GM19239 (cell line): Measurements from ENCODE around the gene DGKI.
"Not testable (repeated sequence)": the region's sequence is repeated elsewhere in the genome, so short reads cannot be mapped to it uniquely, and the experiment has no call there.

ENCODE experiments used
- DNase-seq: peaks from one replicate; pipeline ENCODE4 v3.0.0; 2011; ENCODE audit warnings: low spot score; ENCODE audit not compliant: insufficient read length
- FAIRE-seq: peaks from 2 replicates; lab custom pipeline; 2011; peaks lifted over from hg19 to GRCh38; lab: Jason Lieb, UNC

The DGKI gene

DNA sequence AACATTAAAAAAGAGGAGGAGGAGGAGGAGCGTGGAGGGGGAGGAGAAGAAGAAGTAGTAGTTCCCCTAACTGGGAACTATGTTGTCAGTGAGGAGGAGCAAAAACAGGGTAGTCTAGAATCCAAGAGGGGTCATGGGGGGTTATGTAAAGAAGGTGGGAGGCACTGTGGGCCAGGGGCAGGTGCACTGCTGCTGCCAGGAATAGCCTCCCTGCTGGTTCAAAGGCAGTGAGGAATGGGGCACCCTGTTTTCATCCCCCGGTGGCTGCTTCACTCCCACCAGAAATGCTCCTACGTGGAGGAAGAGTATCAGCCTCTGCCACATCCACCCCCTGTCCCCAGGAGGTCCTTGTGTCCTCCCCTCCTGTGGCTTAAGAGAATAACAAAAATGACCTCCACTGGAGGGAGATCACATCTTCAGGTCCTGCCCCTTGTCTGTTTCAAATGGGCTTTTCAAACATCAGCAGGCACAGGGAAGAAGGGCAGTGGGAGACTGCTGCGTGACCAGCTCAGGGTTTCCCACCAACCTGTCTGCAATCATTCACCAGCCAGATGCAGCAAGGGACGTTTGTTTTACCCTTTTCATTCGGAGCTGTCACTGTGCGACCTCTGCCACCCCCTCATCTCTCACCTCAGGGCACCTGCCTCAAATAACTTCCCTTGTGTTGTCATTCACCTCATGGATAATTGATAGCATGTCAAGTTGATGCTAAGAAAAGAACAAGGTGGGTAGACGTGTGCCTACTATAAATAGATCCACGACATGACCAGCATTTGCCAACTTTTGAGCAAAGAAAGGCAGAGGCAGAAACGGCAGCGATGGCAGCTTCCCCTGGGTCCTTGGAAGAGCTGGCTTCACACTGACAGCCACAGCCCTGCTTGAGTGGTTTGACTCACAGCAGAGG lies 92.6 kb downstream of the DGKI start:
- no peak for FAIRE-seq

DNA sequence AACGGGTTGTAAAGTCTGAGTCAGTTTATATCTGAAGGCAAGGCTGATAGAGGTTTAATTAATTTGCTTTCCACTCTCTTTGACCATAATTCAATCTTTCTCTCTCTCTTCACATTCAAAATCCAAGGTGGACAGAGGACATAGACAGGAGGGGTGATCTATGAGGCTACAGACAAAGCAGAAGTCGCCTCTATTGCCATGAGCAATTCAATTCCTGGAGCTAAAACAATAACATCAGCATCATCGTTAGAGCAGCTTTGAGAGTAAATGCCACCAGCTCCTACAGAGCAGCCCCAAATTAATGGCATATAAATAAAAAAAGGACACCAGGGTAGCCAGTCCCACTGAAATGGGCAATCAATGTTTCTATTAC lies 93.2 kb downstream of the DGKI start:
- DNase-seq = no peak

More for the DNA sequence above, 92.6 kb downstream of the DGKI start:
- no peak for DNase-seq

DNA sequence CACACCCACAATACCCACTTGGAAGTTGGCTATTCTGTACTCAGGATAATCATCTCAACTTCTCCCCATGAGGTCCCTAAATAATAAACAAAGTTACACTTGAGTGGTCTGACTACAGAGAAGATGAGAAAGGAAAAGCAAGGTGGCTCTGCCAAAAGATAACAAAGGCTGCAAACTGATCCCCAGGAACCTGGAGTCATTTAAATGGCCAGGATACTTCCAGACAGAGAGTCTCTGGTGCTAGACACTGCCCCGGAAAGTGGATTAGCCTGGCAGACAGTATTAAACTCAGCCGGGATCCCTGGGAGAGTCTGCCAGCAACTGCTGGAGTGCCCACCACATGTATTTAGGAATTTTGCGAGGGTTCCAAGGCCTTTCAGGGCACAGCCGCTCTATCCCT lies 93.7 kb downstream of the DGKI start:
- DNase-seq (no peak), FAIRE-seq (no peak)

More for the DNA sequence above, 93.2 kb downstream of the DGKI start:
- FAIRE-seq = no peak

DNA sequence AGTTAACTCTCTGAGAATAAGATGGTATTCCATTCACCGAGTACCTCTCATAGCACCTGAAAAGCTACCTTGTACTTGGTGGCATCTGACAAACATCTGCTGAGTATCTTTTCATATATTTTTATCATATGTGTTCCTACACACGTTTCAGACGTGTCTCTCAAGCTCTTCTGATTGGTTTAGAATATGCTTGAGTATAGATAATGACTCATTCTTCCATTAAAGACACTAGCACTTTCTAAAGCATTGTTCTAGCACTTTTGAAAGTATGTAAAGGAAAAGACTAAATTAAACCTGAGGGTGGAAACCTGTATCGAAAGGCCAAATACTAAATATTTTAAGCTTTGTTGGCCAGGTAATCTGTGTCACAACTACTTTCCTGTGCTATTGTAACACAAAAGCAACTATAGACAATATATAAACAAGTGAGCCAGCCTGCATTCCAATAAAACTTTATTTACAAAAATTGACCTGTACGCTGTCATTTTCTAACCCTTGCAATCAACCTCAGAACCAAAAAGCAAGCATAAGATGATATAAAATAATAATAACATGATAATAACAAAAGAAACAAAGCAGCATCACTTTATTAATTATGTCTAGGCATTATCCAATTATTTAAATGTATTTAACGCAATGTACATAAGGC lies 95.3 kb downstream of the DGKI start:
- DNase-seq (no peak), FAIRE-seq (no peak)

DNA sequence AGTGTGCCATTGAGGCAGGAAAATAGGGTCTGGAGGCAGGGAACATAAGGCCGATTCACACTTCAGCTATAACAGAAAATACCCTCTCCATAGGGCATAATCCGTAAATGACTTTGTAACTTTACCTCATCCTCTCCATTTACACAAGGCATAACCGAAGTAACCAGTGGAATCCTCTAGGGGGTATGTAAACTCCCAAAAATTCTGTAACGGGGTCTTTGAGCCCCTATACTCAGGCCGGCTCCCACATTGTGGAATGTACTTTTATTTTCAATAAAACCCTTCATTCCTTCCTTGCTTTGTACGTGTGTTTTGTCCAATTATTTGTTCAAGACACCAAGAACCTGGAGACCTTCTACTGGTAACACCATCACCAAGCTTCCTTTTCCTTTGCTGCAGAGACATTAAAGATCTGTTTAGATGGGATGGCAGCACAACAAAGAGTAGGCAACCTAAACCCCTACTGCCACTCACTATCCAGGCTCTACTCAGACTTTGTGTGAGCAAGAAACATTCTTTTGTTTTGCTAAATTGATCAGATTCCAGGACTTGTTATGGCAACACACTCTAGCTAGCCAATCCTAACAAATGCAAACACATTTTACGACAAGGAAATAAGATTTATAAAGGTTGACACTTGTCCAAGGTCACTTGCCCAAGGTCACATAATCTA lies 99.3 kb downstream of the DGKI start:
- FAIRE-seq = no peak

DNA sequence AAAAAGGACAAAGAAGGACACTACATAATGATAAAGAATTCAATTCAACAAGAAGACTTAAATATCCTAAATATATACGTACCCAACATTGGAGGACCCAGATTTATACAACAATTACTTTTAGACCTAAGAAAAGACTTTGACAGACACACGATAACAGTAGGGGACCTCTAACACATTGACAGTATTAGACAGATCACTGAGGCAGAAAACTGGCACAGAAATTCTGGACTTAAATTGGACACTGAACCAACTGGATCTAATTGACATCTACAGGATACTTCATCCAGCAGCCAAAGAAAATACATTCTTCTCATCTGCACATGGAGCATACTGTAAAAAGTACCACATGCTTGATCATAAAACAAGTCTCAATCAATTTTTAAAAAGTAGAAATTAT lies 103.8 kb downstream of the DGKI start:
- DNase-seq = no peak

More for the DNA sequence above, 99.3 kb downstream of the DGKI start:
- DNase-seq = no peak

DNA sequence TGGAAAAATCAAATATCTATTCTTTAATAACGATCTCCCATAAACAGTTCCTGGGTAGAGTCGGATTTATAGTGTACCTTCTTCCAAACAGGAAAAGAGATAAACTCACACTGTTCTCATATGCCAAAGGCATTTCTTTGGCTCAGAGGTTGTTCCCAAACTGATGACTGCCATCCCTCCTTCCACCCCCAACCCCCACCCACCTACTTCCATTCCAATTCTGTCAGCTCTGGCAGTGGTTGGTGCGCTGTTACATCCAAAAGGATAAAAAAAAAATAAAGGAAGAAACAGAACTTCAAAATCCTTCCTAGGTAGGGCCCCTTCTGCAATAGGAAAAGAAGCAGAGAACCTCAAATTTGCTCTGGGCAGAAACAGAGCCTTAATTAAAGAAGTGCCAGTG lies 104.7 kb downstream of the DGKI start:
- DNase-seq (no peak), FAIRE-seq (no peak)

More for the DNA sequence above, 103.8 kb downstream of the DGKI start:
- FAIRE-seq = no peak

DNA sequence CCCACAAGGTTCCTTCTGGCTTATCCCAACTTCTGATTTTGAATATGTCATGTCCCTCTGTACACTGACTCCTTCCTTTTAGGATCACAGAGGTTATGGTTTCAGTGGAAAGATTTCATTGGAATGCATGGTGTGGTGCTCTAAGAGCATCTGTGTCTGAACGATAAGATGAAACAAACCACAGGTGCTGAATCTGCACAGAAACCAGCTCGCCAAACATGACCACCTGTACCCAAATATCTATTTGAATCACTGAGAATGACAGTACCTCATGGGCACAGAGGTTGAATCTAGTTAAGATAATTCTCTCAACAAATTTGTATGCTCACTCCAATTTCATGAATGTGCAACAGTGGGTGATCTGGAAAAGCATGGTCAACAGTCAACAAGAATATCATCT lies 105.3 kb downstream of the DGKI start:
- FAIRE-seq (no peak), DNase-seq (no peak)

DNA sequence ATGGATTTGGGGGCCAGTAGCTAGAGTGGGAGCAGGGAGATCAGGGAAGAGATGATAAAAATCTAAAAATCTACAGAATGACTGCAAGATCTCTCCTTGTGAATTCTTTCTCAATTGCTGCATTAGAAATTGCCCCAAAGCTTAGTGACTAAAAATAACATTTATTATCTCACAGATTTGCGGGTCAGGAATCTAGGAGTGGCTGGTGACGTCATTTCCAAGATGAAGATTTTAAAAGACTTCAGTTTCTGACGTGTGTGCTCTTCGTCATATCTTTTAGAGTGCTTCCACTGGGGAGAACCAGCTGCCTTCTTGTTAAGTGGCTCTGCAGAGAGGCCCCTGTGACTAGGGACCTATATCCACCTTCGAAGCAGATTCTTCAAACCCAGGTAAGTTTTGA lies 112.6 kb downstream of the DGKI start:
- no peak for FAIRE-seq

DNA sequence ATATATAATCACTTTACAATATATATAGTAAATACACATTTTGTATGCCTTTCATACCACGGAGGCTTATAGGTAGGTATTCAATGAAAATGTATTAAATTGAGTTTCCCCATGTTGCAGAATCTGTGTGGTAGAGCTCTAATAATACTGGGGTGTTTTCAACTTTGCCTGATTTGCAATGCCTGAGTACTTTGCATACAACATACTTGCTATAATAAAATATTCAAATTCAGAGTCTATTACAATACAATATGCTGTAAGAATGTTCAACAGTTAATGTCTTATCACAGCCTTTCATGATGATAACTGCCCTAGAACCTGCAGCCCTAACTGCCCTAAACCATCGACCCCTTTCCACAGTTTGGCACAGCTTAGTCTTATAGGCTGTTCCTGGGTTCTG lies 114.6 kb downstream of the DGKI start:
- DNase-seq (no peak), FAIRE-seq (no peak)

More for the DNA sequence above, 112.6 kb downstream of the DGKI start:
- DNase-seq = no peak

DNA sequence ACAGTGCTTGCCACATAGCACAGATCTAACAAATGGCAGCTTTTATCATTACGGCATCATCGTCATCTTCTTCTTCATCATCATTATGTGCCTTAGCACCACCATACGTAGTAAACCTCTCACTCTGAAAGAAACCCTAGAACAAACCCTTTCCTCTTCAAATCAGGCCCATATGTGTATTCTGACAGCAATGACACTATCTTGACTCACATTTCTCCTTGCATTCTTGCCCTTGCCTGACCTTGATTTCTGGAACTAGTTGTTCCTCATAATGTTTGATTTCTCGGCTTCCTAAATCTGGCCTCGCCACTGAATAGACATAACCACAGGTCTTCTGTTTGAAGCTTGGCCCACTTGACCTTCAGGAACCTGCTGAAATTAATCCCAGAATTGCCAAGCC lies 115.3 kb downstream of the DGKI start:
- FAIRE-seq (no peak), DNase-seq (no peak)

DNA sequence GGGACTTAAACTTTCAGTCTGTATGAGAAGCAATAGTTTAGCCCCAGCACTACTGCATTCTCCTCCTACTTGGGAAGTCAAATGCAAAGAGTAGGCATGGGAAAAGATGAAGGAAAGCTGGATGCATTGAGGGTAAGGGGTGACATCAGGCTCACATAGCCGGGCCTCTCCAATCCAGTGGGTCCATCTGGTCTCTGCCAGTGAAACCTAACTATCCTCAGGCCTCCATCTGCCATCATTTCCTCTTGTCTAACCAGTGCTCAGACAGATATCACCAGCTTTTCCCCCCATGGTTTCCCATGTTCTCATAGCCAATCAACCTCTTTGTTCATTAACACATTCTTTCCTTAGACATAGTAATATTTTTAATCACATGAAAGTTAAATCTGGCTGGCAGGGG lies 118.3 kb downstream of the DGKI start:
- no peak for FAIRE-seq
- DNase-seq = no peak

DNA sequence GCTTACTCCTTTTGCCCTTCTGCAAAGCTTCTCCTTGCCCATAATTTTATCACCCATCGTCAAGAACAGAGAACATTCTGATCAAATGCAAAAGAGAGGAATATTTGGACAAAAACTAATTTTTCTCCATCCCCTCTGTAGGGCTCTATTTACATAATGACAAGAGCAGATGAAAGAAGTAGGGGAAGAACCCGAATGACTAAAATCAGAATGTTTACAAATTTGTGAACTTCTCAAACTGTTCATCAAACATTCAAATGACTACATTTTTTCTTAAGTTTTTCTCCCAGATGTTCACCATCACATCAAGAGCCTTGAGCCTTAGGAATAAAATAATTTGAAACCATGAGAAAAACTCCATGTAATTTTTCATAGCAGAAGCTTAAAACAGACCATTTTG lies 119.4 kb downstream of the DGKI start:
- FAIRE-seq (no peak), DNase-seq (no peak)

DNA sequence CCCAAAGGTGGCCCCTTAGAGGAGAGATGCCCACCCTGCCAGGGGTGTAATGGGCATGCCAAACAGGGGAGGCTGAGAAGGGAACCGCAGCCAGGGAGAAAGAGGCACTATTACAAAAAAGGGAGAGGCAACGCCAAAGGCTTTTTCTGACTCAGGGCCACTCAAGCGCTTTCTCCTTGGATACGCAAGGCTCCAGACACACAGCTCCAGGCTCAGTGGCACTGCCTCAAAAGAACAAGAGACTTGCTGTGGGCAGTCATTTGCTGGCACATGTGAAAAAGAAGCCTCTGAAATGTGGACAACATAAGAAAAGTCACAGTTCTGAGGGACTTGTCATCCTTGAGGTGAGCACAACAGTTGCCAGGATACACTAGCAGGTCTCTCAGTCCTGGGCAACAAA lies 128.4 kb downstream of the DGKI start:
- no peak for FAIRE-seq
- no peak for DNase-seq

DNA sequence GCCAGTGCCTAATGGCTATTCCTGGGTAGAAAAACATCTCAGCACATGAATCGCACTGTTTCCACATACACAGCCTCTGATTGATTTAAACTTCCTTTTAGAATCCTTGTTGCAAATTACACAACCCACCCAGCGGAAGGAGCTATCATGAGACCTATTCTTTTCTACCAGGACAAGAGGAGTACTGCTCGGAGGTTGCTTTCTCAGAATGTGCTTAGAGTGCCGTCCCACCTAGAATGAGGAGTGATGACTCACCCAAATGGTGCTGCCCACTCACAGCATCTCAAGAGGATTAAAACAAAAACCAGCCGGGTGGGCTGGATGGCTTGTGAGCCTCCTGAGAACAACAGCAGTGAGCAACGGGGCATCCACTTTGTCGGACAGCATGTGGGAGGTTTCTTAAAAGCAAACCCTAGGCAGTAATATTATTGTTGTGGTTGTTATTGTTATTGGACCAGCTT lies 128.9 kb downstream of the DGKI start:
- FAIRE-seq (no peak), DNase-seq (no peak)

DNA sequence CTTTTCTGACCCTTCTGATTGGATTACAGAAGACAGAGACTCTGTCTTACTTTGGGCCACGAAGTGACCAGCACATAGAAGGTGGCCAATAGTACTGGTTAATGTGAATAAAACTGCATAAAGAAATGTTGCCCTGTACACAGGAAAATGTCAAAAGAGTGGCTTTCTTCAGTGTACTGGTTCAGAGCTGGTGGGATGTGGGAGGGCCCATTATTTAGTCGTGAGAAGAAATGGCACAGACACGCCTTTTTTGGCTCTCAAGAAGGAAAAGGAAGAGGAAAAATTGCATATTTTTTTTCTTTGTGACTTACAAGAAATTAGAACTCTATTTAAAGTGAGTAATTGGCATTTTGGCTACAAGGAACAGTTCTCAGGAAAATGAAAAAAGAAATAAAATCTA lies 129.7 kb downstream of the DGKI start:
- DNase-seq (no peak), FAIRE-seq (no peak)

DNA sequence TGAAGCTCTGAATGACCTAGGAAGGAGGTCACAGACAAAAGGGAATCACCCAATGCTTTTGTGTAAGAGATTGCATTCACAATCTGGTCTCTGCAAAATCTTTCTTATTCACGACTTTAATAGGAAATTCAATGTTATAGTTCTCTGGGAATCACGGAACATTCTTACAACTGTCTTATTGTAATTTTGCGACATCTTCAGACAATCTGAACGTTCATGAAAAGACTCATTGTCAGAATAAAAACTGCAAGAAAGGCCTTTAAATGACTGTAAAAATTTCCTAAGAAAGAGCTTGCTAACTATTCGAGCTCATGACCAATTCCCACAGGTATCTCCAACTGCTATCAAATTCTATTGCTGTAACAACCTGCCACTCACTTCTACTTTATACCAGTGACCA lies 130.7 kb downstream of the DGKI start:
- DNase-seq (no peak), FAIRE-seq (no peak)

DNA sequence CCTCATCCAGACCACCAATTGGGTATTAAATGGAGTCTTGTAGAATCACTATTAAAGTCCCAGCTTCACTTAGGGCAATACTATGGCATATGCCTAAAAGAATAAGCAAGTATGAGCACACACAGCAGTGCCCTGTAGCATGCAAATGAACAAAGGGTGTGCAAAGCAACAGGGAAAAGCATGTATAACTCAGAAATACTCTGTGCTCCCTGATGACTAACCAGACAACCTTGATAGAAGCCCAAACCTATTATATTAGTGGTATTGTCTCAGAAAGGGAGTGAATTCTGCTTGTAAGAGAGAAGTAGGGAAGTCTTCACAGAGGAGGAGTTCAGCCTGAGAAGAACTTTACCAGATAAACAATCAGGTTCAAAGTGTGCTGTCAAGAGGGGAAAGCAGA lies 131.2 kb downstream of the DGKI start:
- FAIRE-seq = no peak
- no peak for DNase-seq

DNA sequence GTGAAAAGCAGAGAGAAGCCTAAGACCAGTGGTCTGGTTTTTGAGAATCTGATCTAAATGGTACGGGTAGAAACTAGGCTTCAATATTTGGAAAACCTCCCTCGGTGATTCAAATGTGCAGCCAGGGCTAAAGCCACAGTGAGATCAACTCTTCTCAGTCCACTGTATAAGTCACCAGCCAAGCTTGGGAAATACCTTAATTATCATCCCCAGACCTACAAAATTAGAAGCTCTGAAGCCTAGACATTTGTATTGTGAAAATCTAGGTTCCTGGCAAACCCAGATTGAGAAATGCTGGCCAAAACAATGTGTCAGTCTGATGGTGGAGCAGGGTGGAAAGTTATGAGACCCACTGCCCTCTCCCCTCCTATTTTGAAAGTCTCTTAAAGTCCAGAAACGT lies 131.7 kb downstream of the DGKI start:
- no peak for FAIRE-seq
- DNase-seq = no peak

DNA sequence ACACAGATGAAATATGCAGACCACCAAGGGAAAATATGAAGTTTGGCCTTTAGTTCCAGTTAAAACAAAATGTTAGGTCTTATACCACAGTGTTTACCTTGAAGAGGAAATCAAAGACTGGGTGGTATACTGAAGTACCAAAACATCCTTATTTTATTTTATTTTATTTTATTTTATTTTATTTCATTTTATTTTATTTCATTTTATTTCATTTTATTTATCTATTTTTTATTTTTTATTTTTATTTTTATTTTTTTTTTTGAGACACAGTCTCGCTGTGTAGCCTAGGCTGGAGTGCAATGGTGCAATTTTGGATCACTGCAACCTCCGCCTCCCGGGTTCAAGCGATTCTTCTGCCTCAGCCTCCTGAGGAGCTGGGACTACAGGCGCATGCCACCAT lies 140.4 kb downstream of the DGKI start:
- not testable (repeated sequence) for FAIRE-seq, DNase-seq

DNA sequence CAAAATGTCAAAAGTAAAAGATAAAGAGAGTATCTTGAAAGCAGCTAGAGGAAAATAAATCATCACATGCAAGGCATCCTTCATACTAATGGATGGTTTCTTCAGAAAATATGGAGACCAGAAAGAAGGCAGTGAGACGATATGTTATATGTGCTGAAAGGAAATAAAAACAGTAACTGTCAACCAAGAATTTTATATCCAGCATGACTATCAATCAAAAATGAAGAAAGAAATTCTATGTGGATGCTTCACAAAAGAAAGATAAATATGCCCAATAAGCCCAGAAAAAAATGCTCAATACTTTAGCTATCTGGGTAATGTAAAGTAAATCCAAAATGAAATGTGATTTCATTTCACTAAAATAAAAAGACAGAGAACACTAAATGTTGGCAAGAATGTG lies 142.1 kb downstream of the DGKI start:
- DNase-seq (no peak), FAIRE-seq (no peak)
